ENCODE data around the gene UQCRHL.
"Not testable (repeated sequence)": the region's sequence is repeated elsewhere in the genome, so short reads cannot be mapped to it uniquely, and the experiment has no call there.

UQCRHL gene

GRCh38 chr1:15833069-15833679, 25.7 kb upstream of the UQCRHL start:
- TF ChIP-seq CTCF (IDR thresholded peaks at IDR 0.05; ENCODE audit: low read depth, low read length): no peak
- H3K4me3 ChIP-seq (ENCODE audit: low read depth, low read length): peak overlapping the region; percentile 81

GRCh38 chr1:15830258-15830657, 22.8 kb upstream of the UQCRHL start:
- TF ChIP-seq CTCF (IDR thresholded peaks at IDR 0.05; ENCODE audit: low read depth, low read length): no peak
- no peak overlapping the region for H3K4me3 ChIP-seq (ENCODE audit: low read depth, low read length)

GRCh38 chr1:15828931-15829330, 21.5 kb upstream of the UQCRHL start:
- H3K4me3 ChIP-seq (ENCODE audit: low read depth, low read length): not testable (repeated sequence)

- H3K4me3 ChIP-seq (ENCODE audit: low read depth, low read length): not testable (repeated sequence)
These were observed 20.1 kb upstream of the UQCRHL start for GRCh38 chr1:15827567-15827966.

- TF ChIP-seq CTCF (IDR thresholded peaks at IDR 0.05; ENCODE audit: low read depth, low read length): no peak
- no peak overlapping the region for H3K4me3 ChIP-seq (ENCODE audit: low read depth, low read length)
These were observed 19.5 kb upstream of the UQCRHL start for GRCh38 chr1:15826810-15827507.

- H3K4me3 ChIP-seq (ENCODE audit: low read depth, low read length): no peak overlapping the region
- no peak for TF ChIP-seq CTCF (IDR thresholded peaks at IDR 0.05; ENCODE audit: low read depth, low read length)
These were observed 18.4 kb upstream of the UQCRHL start for GRCh38 chr1:15825800-15826199.

- no peak overlapping the region for H3K4me3 ChIP-seq (ENCODE audit: low read depth, low read length)
- no peak for TF ChIP-seq CTCF (IDR thresholded peaks at IDR 0.05; ENCODE audit: low read depth, low read length)
These were observed 13.0 kb upstream of the UQCRHL start for GRCh38 chr1:15820478-15820877.

- H3K4me3 ChIP-seq (ENCODE audit: low read depth, low read length): no peak overlapping the region
These were observed 9.2 kb upstream of the UQCRHL start for GRCh38 chr1:15816674-15817073.

More at GRCh38 chr1:15816674-15817073, 9.2 kb upstream of the UQCRHL start:
- TF ChIP-seq CTCF (IDR thresholded peaks at IDR 0.05; ENCODE audit: low read depth, low read length): no peak

All from WI38 (cell line).